ENCODE results near the gene NKD1. TPM values are rescaled to one million over a fixed set of nuclear protein-coding genes. Genes with fewer than 3 reads are reported as not detected.
A peak's percentile ranks its signal among the peaks of the same experiment; 100 is the strongest.

The NKD1 gene
- total RNA-seq, 1 donor from 2014 or later = 32.0 TPM

DNA sequence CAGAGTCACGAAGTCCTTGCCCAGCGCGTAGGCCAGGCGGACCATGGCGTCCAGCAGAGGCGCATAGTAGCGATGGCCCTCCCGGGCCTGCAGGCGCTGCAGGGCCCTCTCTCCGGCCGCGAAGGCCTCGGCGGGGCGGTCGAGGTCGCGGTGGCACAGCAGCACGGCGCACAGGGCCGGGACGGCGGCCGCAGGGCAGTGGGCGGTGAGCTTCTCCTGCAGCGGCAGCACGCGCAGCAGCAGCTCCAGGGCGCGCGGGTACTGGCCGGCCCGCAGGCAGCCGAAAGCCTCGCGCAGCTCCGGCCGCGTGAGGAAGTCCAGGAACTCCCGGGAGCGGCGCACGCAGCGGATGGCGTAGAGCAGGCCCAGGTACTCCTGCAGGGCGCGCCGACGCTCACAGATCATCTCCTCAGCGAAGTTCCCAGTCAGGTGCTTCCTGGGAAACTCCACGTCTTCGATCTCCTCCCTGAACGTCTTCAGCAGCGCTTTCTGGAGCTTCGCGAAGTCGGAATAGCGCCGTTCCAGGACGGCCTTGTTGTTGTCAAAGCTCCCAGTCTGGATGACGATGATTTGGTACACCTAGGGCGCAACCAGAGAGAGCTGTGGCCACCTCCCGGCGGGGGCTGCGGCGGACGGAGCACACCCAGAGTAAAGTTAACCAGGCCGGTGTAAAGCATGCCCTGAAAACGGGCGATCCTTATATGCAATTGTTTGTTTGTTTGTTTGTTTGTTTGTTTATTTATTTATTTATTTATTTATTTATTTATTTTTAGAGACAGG is 125.5 kb downstream of the NKD1 start:
- DNase-seq (ENCODE audit: low spot score) = no peak

GRCh38 chr16:50674831-50675230 is 126.6 kb downstream of the NKD1 start:
- DNase-seq (ENCODE audit: low spot score) = no peak

GRCh38 chr16:50675686-50676610 is 127.8 kb downstream of the NKD1 start:
- DNase-seq (ENCODE audit: low spot score) = no peak

DNA sequence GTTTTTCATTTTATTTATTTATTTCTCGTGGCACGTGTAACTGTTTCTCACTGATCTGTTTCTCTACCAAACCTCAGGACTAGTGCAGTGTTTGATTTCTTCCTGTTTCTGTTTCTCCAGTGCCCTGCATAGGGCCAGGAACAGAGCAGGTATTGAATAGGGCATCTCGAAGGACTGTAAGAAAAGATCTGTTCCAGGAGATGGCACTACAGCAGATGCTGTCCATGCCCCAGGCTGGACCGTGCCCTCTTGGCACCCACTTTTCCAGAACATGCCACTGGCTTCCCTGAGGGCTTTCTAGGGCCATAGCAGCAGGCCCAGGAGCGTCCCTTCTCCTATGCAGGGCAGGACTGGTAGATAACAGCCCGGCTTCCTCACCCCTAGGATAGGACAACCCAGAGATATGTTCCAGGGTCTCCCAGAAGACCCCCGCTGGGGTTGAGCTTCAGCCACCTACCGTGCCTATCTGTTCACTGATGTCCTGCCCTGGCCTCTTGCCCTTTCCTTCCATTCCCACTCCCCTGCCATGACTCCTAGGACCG is 128.6 kb downstream of the NKD1 start:
- no peak for DNase-seq (ENCODE audit: low spot score)

DNA sequence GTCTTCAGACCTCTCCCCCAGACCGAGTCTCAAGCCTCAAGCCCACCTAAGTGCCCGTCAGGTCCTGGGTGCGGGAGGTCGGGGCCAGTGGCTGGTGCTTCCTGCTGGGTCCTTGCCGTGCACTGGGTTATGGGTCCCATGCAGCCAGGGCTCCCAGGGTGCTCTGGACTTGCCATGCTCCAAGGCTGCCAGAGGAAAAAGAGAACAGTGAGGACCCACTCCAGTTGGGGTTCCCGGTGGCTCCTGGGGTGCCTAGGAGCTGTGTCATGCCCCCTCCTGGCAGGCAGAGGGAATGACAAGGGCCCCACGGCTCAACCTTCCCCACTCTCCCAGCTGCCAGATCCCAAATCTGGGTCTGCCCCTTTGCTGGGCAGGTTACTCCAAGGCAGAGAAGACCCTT is 129.2 kb downstream of the NKD1 start:
- no peak for DNase-seq (ENCODE audit: low spot score)

DNA sequence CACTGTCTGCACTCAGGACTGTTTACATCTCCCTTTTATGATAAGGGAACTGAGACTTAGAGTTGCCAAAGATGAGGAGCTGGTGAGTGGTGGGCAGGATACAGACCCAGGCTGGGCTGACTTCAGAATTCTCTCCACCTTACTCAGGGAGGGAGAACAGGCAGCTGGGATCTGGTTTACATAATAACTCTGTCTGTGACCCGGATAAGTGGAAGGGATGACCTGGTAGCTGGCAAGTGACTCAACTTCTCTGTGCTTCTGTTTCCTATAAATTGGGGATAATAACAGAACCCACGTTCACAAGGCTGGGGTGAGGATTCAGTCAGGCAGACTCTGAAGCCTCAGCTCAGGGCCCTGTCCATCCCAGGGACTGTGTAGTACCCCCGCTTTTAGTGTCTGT is 130.3 kb downstream of the NKD1 start:
- no peak for DNase-seq (ENCODE audit: low spot score)

- DNase-seq (ENCODE audit: low spot score) = no peak
Measured at GRCh38 chr16:50679266-50679665, 131.1 kb downstream of the NKD1 start.

- no peak for DNase-seq (ENCODE audit: low spot score)
Measured at GRCh38 chr16:50679676-50680555, 131.7 kb downstream of the NKD1 start.

DNA sequence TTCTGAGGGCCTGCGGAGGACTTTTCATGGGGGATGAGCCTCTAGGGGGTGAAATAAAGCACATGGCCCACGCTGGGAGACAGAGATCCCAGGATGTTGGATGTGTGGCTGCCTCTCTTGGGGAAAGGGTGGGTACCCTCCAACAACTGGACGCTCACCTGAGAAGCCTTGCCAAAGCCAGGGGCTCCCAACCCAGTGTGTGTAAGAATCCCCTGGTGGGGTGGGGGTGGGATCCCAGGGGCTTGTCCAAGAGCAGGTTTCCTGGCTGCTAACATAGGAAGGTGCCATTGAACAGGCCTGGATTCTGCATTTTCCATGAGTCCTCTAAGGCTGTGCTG is 132.3 kb downstream of the NKD1 start:
- no peak for DNase-seq (ENCODE audit: low spot score)

- DNase-seq (ENCODE audit: low spot score) = peak; percentile 45
Measured at GRCh38 chr16:50681021-50681885, 133.1 kb downstream of the NKD1 start, which contains the start of gene SNX20. SNX20 (minus strand) TSS chr16:50681312; CDS start chr16:50677526, 3,786 bp downstream.

DNA sequence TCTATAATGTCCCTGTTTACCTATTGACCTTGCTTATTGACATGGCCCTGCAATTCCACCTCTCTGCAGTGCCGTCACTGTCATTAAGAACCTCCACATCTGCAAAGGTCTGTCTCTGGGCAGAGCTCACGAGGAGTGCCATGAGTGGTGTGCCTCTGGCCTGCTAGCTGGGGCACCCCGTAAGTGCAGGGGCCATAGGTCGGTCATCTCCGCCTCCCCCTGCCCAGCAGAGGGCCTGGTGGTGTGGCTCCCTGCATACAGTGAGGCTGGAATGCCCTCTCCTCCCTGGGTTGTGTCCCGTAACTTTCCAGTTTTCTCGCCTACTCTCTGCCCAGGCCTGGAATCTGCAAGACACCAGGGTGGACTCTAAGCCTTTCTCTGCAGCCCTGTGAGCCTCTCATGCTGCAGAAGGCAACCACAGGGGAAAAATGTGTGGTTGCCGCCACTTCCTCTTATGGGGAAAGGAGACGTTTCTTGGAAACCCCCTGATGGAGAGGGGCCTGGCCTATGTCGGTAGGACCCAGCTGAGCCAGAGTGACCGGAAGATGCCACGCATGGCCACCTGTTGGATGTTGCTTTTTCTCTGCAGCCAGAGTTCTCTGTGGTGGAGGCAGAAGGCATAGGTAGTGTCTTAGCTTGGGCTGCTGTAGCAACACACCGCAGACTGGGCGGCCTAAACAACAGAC is 135.6 kb downstream of the NKD1 start:
- DNase-seq (ENCODE audit: low spot score) = no peak

DNA sequence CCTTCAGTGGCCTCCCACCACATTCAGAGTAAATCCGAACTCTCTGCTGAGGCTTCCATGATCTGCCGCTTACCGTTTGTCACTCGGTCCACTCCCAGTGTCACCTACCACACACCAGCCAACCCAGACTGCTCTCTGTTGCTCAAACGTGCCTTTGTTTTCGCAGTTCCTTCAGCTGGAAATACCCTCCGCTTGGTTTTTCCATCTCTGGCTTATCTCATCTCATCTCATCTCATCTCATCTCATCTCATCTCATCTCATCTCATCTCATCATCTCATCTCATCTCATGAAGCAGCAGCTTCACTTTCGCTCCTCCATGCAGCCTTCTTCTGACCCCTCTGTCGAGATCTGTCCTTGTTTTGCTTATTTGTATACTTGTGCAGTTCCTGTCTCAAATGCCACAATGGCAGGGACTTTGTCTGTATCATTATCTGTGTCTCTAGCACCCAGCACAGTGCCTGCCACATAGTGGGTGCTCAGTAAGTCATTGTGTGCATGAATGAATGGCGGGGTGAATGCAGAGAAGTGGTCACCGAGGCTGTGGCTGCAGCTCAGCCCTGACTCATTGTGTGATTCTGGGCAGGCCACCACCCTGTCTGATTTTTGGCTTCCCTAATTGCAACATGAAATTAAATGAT is 136.7 kb downstream of the NKD1 start:
- DNase-seq (ENCODE audit: low spot score) = no peak

GRCh38 chr16:50685462-50686063 is 137.4 kb downstream of the NKD1 start:
- DNase-seq (ENCODE audit: low spot score) = no peak

DNA sequence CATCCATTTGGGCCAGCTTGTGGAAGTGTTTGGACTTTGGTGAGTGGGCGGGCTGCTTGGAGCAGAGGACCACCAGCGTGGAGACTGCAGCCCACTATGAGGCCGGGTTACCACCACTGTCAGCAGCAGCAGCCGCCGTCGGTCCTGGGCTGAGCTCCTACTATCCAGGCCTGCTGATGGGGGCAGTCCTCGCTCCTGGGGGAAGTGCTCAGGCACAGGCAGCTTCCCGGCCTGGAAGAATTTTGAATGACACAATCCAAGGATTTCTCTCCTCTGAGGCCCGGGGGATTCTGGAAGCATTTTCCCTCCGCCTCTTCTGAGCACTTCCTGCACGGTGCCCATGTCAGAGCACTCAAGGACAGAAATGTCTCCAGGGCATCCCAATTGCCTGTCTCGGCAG is 139.9 kb downstream of the NKD1 start:
- DNase-seq (ENCODE audit: low spot score) = no peak

DNA sequence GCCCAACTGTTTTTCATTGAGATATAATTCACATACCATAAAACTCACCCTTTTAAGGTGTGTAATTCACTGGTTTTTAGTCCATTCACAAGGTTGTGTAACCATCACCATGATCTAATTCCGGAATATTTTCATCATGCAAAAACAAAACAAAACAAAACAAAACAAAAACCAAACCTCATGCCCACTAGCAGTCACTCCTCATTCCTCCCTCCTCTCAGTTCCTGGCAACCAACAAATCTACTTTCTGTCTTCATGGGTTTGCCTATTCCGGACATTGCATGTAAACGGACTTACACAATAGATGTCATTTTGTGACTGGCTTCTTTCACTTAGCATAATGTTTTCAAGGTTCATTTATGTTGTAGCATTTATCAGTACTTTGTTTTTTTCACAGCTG is 140.7 kb downstream of the NKD1 start:
- no peak for DNase-seq (ENCODE audit: low spot score)

GRCh38 chr16:50690177-50690576 is 142.0 kb downstream of the NKD1 start:
- DNase-seq (ENCODE audit: low spot score) = no peak

DNA sequence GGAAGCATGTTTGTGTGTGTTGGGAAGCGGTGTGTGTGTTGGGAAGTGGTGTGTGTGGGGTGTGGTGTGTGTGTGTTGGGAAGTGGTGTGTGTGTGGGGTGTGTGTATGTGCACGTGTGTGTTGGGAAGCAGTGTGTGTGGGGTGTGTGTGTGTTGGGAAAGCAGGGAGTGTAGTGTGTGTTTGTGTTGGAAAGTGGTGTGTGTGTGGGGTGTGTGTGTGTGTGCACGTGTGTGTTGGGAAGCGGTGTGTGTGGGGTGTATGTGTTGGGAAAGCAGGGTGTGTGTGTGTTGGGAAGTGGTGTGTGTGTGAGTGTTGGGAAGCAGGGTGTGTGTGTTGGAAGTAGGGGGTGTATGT is 144.4 kb downstream of the NKD1 start:
- no peak for DNase-seq (ENCODE audit: low spot score)

- no peak for DNase-seq (ENCODE audit: low spot score)
Measured at GRCh38 chr16:50692999-50693781, 145.0 kb downstream of the NKD1 start, which contains the start of gene NOD2. NOD2 (plus strand) TSS chr16:50693606; CDS start chr16:50699496, 5,890 bp downstream.
